HL-60 (cell line): Measurements from ENCODE around the gene PTPRR.

Source experiments
- DNase-seq, 2 experiments: peaks; one replicate each; pipeline ENCODE4 v3.0.0-alpha.2; 2010 to 2020; ENCODE audit warnings: low read depth in 1 of 2, low spot score in 1 of 2
- H3K27ac ChIP-seq: fragments of 250-450 bp; sonication (Bioruptor Pico); replicated peaks from 2 replicates; pipeline ENCODE4 v1.5.1; 2020; ENCODE audit warnings: mild to moderate bottlenecking, moderate library complexity
- H3K27me3 ChIP-seq: fragments of 250-450 bp; sonication (Bioruptor Pico); 2 replicates; pipeline ENCODE4 v1.5.1; 2021; ENCODE audit warnings: mild to moderate bottlenecking, moderate library complexity; ENCODE audit not compliant: insufficient read depth, poor library complexity, severe bottlenecking
- H3K4me3 ChIP-seq: replicated peaks from 2 replicates; pipeline ENCODE4 v1.5.1; 2011; ENCODE audit warnings: mild to moderate bottlenecking, control low read depth, low read length; ENCODE audit not compliant: insufficient read depth
- GABPA ChIP-seq: IDR thresholded peaks from 2 replicates; pipeline ENCODE4 v1.6.1; 2012; ENCODE audit warnings: low read depth
- POLR2AphosphoS5 ChIP-seq: IDR thresholded peaks from 2 replicates; pipeline ENCODE4 v1.6.1; 2012; ENCODE audit warnings: low read depth
- REST ChIP-seq: IDR thresholded peaks from 2 replicates; pipeline ENCODE4 v1.6.1; 2012; ENCODE audit warnings: low read depth; ENCODE audit not compliant: insufficient replicate concordance
- SPI1 ChIP-seq: IDR thresholded peaks from 2 replicates; pipeline ENCODE4 v1.6.1; 2012; ENCODE audit warnings: low read depth, mild to moderate bottlenecking, borderline replicate concordance
- TF ChIP-seq, protein P1 (sequence below): IDR thresholded peaks from one replicate; pipeline ENCODE4 v1.5.1; 2011; ENCODE audit warnings: low read length, control low read depth, inconsistent platforms; ENCODE audit not compliant: insufficient read depth

Gene PTPRR

GRCh38 chr12:70752327-70752726, 168.2 kb downstream of the PTPRR start:
- no peak for DNase-seq
- no peak overlapping the region for H3K4me3 ChIP-seq
- TF ChIP-seq GABPA (no peak), POLR2AphosphoS5 (no peak), REST (no peak), SPI1 (no peak)
- TF ChIP-seq, protein P1, sequence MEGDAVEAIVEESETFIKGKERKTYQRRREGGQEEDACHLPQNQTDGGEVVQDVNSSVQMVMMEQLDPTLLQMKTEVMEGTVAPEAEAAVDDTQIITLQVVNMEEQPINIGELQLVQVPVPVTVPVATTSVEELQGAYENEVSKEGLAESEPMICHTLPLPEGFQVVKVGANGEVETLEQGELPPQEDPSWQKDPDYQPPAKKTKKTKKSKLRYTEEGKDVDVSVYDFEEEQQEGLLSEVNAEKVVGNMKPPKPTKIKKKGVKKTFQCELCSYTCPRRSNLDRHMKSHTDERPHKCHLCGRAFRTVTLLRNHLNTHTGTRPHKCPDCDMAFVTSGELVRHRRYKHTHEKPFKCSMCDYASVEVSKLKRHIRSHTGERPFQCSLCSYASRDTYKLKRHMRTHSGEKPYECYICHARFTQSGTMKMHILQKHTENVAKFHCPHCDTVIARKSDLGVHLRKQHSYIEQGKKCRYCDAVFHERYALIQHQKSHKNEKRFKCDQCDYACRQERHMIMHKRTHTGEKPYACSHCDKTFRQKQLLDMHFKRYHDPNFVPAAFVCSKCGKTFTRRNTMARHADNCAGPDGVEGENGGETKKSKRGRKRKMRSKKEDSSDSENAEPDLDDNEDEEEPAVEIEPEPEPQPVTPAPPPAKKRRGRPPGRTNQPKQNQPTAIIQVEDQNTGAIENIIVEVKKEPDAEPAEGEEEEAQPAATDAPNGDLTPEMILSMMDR: no peak
- H3K27me3 ChIP-seq: no peaks in the 10 kb centered on the region
- no peak overlapping the region for H3K27ac ChIP-seq

DNA sequence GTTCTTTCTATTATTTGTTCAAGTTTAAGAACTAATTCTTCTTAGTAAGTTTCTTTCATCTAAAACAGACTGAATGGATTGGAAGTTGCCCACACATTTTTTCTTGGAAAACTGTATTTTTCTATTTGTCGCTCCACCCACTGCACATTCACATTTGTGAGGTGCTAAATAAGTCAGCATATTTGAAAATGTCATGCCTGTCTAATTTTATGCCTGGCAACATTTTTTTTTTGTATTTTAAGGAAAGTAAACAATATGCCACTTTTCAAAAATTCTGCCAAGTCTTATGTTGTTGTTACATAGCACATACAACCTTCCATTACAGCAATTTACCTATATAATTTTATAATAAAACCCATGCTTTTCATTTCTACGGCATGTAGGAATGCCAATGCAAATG, 170.6 kb downstream of the PTPRR start:
- no peak for DNase-seq
- TF ChIP-seq GABPA: no peak
- TF ChIP-seq, protein P1: no peak
- TF ChIP-seq SPI1: no peak
- H3K27me3 ChIP-seq: no peaks in the 10 kb centered on the region
- H3K4me3 ChIP-seq: no peak overlapping the region
- H3K27ac ChIP-seq: no peak overlapping the region

DNA sequence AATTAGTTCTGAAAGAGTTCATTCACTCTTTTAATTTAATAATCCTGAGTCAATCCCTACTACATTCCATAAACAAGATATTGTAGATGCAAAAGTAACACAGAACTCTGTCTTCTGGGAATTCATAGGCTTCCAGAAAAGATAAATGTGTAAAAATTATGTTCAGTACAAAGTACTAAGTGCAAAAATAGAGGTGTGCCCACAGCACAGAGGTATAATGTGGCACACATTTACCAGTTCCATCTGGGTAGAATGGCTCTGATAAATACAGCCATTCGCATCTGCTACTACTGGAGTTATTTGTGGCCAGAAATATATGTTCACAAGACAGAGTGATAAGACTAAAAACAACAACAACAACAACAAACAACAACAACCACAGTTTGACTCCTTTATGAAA, 171.7 kb downstream of the PTPRR start:
- Histone ChIP-seq H3K27ac (no peak overlapping the region), H3K4me3 (no peak overlapping the region), H3K27me3 (no peaks in the 10 kb centered on the region)
- no peak for DNase-seq
- TF ChIP-seq, protein P1: no peak
- TF ChIP-seq SPI1 (no peak), REST (no peak), POLR2AphosphoS5 (no peak), GABPA (no peak)

- Histone ChIP-seq H3K27me3 (no peaks in the 10 kb centered on the region), H3K27ac (no peak overlapping the region), H3K4me3 (no peak overlapping the region)
- TF ChIP-seq GABPA (no peak), REST (no peak), SPI1 (no peak), POLR2AphosphoS5 (no peak)
- TF ChIP-seq, protein P1: no peak
- DNase-seq: no peak
These were observed 172.9 kb downstream of the PTPRR start for GRCh38 chr12:70747445-70748260.
